Left ventricle myocardium superior (tissue), 1 donor: ENCODE data around the gene TTC38. TPM values are rescaled to one million over a fixed set of nuclear protein-coding genes. Genes with fewer than 3 reads are reported as not detected.

Source experiments
- ATAC-seq: fragments of 200-7000 bp; cut with Tn5 transposase; one replicate; pipeline ENCODE4 v1.9.1; 2020; ENCODE audit warnings: mild to moderate bottlenecking, moderate library complexity
- DNase-seq: peaks from one replicate; pipeline ENCODE4 v3.0.0-alpha.2; 2020
- intact Hi-C: fragments of 100-400 bp; cut with micrococcal nuclease; formaldehyde crosslinking; loops from one replicate; pipeline ENCODE4 v1.11.0; 2022
- total RNA-seq: library from RNA; stranded (reverse); fragmentation: NEBNext Ultra II Directional; extraction: Animal tissue kit (Norgen Biotek cat#: 25700); gene quantifications from one replicate; pipeline ENCODE4 v1.2.1, GENCODE V29; 2021
- donor health status: DM: no; HTN: yes; CAD: no; lungs with severe emphysema.

TTC38 gene
- total RNA-seq, 1 donor from 2014 or later, result 24.0 TPM

DNA sequence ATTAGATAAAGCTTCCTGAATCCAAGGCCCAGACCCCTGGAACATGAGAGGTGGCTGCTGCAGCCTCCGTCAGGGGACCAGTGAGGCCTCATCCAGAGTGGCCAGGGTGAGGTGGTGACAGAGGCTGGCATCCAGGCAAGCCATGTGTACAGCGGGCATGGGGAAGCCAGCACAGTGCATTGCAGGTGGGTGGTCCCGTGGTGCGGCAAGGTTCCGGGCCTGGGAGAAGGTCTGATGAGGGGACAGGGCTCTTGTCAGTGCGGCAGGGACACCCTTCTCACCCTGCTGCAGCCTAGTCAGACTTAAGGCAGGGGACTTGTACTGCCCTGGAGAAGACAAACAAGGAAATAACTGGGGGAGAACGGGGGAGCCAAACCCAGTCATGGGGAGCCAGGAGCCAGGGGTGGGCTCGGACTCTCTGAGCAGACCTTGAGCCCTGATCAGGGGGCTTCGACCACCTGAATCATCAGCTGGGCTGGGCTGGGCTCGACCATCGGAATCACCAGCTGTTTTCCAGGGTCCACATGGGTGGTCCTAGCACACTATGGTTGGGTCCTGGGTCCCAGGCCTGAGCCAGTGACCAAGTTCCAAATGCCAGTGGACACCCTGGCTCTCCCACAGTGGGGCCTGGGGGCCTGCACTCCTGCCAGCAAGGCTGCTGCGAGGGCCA lies 5.1 kb downstream of the TTC38 start:
- DNase-seq, result no peak
- no peak for ATAC-seq
- intact Hi-C loops, result no loop called here

DNA sequence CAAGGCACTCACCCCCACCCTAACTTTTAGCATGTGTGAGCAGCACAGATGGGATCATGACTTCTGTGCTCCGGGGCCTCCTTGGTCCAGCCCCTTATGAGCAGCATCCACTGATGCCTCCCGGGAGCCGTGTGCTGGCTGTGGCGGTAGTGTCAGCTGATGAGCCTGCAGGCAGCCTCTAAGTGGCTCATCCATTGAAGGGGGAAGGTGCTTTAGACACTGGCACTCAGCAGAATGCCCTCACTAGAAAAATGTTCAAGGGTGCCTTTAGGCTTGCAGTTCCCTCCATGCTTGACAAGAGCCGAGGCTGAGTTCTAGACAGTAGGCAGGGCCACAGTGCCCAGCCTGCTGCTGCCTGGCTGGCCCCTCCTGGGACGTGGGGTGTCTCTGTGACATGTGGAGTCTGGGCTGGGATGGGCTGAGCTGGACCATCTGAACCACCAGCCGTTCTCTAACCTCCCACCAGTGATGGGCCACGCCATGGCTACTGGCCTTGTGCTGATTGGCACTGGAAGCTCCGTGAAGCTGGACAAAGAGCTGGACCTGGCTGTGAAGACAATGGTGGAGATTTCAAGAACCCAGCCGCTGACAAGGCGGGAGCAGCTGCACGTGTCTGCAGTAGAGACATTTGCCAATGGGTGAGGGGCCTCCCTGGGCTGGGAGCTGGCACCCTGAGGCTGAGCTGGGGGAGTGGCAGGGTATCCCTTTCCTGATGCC lies 5.8 kb downstream of the TTC38 start:
- ATAC-seq (peak; percentile 24), DNase-seq (no peak)
- intact Hi-C loops, result no loop called here

GRCh38 chr22:46274381-46274780 lies 6.6 kb downstream of the TTC38 start:
- intact Hi-C loops, result no loop called here
- no peak for DNase-seq
- no peak for ATAC-seq

GRCh38 chr22:46275455-46276122 lies 7.8 kb downstream of the TTC38 start:
- ATAC-seq, result no peak
- no peak for DNase-seq
- intact Hi-C loops, result no loop called here

DNA sequence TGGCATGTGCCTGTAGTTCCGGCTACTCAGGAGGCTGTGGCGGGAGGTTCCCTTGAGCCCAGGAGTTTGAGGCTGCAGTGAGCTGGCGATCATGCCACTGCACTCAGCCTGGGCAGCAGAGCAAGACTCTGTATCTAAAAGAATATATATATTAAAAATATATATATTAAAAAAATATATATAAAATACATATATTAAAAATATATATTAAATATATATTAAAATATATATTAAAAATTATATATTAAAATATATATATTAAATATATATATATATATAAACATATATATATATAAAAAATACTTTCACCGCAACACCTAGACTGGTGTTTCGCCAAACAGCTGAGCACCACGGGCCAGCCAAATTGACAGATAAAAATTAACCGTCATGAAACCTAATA lies 8.8 kb downstream of the TTC38 start:
- ATAC-seq (no peak), DNase-seq (no peak)
- intact Hi-C loops, result no loop called here

GRCh38 chr22:46278656-46279645 lies 11.1 kb downstream of the TTC38 start:
- intact Hi-C loops, result no loop called here
- no peak for DNase-seq
- no peak for ATAC-seq

GRCh38 chr22:46280063-46280817 lies 12.4 kb downstream of the TTC38 start:
- ATAC-seq, result peak; percentile 83
- DNase-seq, result peak; percentile 64
- intact Hi-C loops, result no loop called here

DNA sequence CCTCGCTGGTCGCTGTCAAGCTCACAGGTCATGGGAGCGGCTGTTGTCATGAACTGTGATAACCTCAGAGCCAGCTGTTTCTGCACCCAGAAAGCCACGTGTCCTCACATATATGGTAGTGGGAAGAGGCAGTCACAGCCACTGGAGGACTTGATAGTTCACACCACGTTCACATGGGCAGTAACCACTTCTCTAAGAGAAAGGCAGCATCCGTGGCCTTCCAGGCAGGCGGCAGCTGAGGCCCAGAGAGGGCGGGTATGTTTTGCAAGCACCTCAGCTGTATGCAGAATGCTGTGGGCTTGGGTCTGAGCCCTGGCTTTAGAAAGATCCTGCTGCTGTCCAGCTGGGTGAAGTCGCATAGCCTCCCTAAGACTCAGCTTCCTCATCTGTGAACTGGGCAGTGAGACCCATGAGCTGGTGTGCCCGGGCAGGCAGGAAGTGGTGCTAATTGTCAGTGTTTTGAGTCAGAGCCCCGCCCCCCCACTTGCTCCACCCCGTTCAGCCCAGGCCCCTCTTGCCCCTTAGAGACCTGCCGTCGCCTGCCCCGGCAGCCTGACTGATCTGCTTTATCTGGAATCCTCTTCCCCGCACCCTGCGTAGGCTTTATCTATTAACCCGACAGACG lies 13.3 kb downstream of the TTC38 start:
- ATAC-seq (peak; percentile 81), DNase-seq (no peak)
- intact Hi-C loops, result no loop called here

- intact Hi-C loops, result no loop called here
- DNase-seq, result no peak
- no peak for ATAC-seq
These were observed 14.3 kb downstream of the TTC38 start for GRCh38 chr22:46281866-46282678.

- no peak for ATAC-seq
- intact Hi-C loops, result no loop called here
- DNase-seq, result no peak
These were observed 18.2 kb downstream of the TTC38 start for GRCh38 chr22:46286006-46286405.

DNA sequence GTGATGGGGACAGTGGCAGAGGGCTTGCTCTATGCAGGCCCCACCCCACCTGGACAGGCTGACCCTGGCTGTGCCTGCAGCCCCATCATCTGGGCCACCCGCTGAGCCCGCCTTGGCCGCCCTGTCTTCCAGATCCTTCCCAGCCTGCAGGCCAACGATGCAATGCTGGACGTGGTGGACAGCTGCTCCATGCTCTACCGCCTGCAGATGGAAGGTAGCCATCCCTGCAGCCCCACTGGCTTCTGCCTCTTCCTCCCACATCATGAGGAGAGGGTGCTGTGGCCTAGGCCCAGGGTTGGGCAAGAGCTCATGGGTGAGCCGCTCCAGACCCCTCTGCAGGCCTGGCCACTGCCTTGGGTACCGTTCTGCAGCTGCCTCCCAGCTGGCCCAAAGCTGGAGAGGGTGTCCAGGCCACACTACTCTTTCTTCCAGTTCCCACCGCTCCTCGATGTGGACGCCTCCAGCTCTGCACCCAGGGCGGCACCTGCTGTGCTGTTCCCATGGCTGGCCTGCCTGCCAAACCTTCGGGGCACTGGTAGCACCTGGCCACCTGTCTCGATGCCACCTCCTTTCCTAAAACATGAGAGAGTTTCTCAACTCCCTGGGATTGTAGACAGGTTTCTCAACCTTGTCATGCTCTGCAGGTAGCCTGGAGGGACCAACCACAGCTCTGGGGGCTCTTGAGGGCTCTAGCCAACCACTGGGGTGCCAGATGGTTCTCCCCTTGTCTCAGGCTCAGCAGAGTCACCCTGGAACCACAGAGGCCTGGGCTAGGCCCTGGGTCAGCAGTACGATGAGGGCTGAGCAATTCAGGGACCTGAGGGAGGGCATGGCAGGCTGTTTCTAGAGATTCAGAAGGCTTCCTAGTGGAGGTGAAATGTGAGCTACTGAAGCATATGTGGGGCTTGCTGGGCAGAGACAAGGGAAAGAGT lies 19.4 kb downstream of the TTC38 start:
- ATAC-seq (no peak), DNase-seq (no peak)
- intact Hi-C loops, result no loop called here

- intact Hi-C loops, result no loop called here
- ATAC-seq (peak; percentile 46), DNase-seq (peak; percentile 63)
These were observed 20.3 kb downstream of the TTC38 start for GRCh38 chr22:46287873-46288751.

GRCh38 chr22:46288846-46289243 lies 21.0 kb downstream of the TTC38 start:
- intact Hi-C loops, result no loop called here
- DNase-seq (no peak), ATAC-seq (no peak)

DNA sequence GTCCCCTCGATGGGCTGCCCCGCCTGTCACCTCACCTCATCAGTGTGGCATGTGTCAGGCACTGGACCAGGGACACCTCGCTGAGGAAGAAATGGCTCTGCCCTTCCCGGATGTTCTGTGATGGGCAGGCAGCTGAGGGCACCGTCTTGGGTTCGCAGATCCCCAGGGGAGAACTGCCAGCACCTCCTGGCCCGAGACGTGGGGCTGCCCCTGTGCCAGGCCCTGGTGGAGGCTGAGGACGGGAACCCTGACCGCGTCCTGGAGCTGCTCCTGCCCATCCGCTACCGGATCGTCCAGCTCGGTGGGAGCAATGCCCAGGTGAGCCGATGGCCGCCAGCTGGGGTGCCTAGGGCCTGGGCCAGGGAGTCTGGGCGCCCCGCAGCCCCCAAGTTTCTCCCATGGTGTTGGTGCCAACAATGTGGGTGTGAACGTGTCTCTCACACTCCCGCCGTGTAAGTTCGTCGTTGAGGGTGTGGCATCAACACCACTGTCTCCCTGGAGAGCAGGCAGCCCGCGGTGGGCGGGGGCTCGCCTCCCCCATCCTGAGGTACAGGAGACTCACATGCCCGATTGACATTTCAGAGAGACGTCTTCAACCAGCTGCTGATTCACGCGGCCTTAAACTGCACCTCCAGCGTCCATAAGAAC lies 21.6 kb downstream of the TTC38 start:
- intact Hi-C loops, result no loop called here
- peak; percentile 12 for ATAC-seq
- no peak for DNase-seq
